Natural killer cell (primary cell): ENCODE data around the gene PHKB. TPM values are rescaled to one million over a fixed set of nuclear protein-coding genes. Genes with fewer than 3 reads are reported as not detected.

Experiments used
- ATAC-seq, 3 donors: fragments of 150-1000 bp in 2 of 3; fragments of 200-7000 bp in 1 of 3; cut with Tn5 transposase; 1 replicate in 1 of 3; 2 replicates in 2 of 3; pipeline ENCODE4 v1.10.0; 2021; ENCODE audit warnings: mild to moderate bottlenecking in 2 of 3, moderate library complexity in 2 of 3
- DNase-seq, 2 donors: peaks; one replicate each; pipeline versions ENCODE4 v3.0.0 to v3.0.0-alpha.2; 2013 to 2021; ENCODE audit warnings: mixed read lengths in 1 of 2
- H3K27ac ChIP-seq: one replicate; pipeline ENCODE4 v1.5.1; 2013; ENCODE audit warnings: mild to moderate bottlenecking, low read length
- H3K27me3 ChIP-seq: one replicate; pipeline ENCODE4 v1.6.1; 2013; ENCODE audit warnings: low read length; ENCODE audit not compliant: control insufficient read depth, insufficient read depth
- H3K36me3 ChIP-seq: one replicate; pipeline ENCODE4 v1.6.1; 2013; ENCODE audit warnings: low read length; ENCODE audit not compliant: control insufficient read depth, insufficient read depth
- H3K4me1 ChIP-seq: one replicate; pipeline ENCODE4 v1.6.1; 2013; ENCODE audit warnings: low read length; ENCODE audit not compliant: control insufficient read depth, insufficient read depth
- H3K4me3 ChIP-seq: one replicate; pipeline ENCODE4 v1.5.1; 2013; ENCODE audit warnings: low read length
- H3K9me3 ChIP-seq: one replicate; pipeline ENCODE4 v1.6.1; 2013; ENCODE audit warnings: low read length; ENCODE audit not compliant: control insufficient read depth, insufficient read depth
- H3K27ac Mint-ChIP-seq, 2 donors: one replicate each; pipeline ENCODE4 v1.8.0; 2022; ENCODE audit warnings: mild to moderate bottlenecking in 2 of 2, mixed read lengths in 2 of 2, moderate library complexity in 1 of 2
- H3K27me3 Mint-ChIP-seq, 2 donors: one replicate each; pipeline ENCODE4 v1.8.0; 2022; ENCODE audit warnings: low read depth in 2 of 2, mixed read lengths in 2 of 2
- H3K36me3 Mint-ChIP-seq: one replicate; pipeline ENCODE4 v1.8.0; 2022; ENCODE audit warnings: mixed read lengths
- H3K4me1 Mint-ChIP-seq, 2 donors: one replicate each; pipeline ENCODE4 v1.8.0; 2022; ENCODE audit warnings: mixed read lengths in 2 of 2
- H3K4me3 Mint-ChIP-seq: one replicate; pipeline ENCODE4 v1.8.0; 2022; ENCODE audit warnings: mild to moderate bottlenecking, moderate library complexity, mixed read lengths
- H3K9me3 Mint-ChIP-seq, 2 donors: one replicate each; pipeline ENCODE4 v1.8.0; 2022; ENCODE audit warnings: mixed read lengths in 2 of 2
- CTCF ChIP-seq: fragments of 200-600 bp; IDR thresholded peaks from one replicate; pipeline ENCODE4 v1.8.0; 2022; ENCODE audit warnings: antibody characterized with exemption
- WGBS: methylation state at CpG from one replicate; pipeline ENCODE4 v1.1.7; 2013; ENCODE audit warnings: missing lambda C conversion rate; ENCODE audit not compliant: insufficient coverage; 5-methylcytosine and 5-hydroxymethylcytosine counted together
- intact Hi-C: fragments of 100-400 bp; cut with micrococcal nuclease; formaldehyde crosslinking; loops from one replicate; pipeline ENCODE4 v1.14.2; 2022
- total RNA-seq, 4 donors: library from RNA; stranded (reverse); fragments of 120-200 nt in 1 of 4; gene quantifications; one replicate each; pipeline versions ENCODE4 v1.2.3 to v1.2.4, GENCODE V29; 2013 to 2022

Gene PHKB
- total RNA-seq, 3 donors from 2014 or later (not counting 1 experiment from before 2014, with no cell fraction given): 54.4 to 64.0 (median 58.5) TPM

DNA sequence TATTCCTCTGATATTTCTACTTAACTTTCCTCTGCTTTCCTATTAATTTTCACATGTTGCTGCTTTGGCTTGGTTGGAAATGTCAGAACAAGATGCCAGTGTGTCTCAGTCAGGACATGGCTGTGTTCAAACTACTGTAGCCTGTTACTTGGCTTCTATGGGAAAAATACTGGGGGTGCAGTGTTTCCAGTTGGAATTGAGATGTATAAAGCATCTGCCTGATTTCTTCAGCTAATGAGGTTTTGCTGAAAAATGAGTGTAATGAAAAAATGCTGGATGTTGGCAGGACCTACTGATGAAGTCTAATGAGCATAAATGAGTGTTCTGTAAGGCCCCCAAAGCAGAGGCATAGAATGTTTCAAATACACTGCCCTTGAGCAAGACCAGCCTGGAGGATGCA, 166.6 kb downstream of the PHKB start:
- Histone ChIP-seq H3K4me3 (no peak overlapping the region), H3K9me3 (no peaks in the 10 kb centered on the region), H3K36me3 (no peaks in the 10 kb centered on the region), H3K4me1 (no peaks in the 10 kb centered on the region), H3K27ac (no peak overlapping the region), H3K27me3 (no peaks in the 10 kb centered on the region)
- no peak for ATAC-seq
- Mint-ChIP-seq H3K9me3 (no peaks in the 10 kb centered on the region), H3K4me3 (no peak overlapping the region), H3K27me3 (no peaks in the 10 kb centered on the region), H3K27ac (no peak overlapping the region), H3K36me3 (no peaks in the 10 kb centered on the region), H3K4me1 (peaks cover 0 to 5% of the 10 kb centered on the region in 2 donors)
- no peak for DNase-seq
- intact Hi-C loops: no loop called here
- TF ChIP-seq CTCF: no peak

DNA sequence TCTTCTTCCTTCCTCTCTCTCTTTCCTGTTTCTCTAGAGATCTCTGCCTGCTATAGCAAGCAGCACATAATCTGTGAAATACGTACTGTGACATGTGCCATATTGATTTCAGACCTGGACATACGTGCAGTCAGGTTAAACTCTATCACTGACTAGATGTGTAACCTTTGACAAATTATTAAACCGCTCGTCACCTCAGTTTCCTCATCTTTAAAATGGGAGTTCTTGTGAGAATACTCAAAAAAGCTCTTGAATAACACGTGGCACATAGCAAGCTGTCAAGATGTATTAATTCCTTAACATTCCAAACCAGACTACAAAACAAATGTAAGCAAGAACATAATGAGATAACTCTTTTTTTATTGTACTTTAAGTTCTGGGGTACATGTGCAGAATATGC, 170.0 kb downstream of the PHKB start:
- Histone ChIP-seq H3K27me3 (no peaks in the 10 kb centered on the region), H3K4me1 (no peaks in the 10 kb centered on the region), H3K9me3 (no peaks in the 10 kb centered on the region), H3K36me3 (peaks cover 3% of the 10 kb centered on the region), H3K27ac (no peak overlapping the region), H3K4me3 (no peak overlapping the region)
- 98% methylated on average over 5 of the region's 5 CpGs for WGBS
- ATAC-seq: no peak
- no peak for DNase-seq
- TF ChIP-seq CTCF: no peak
- no peaks in the 10 kb centered on the region for H3K36me3 Mint-ChIP-seq
- H3K4me3 Mint-ChIP-seq: no peak overlapping the region
- no peaks in the 10 kb centered on the region for H3K9me3 Mint-ChIP-seq
- no peaks in the 10 kb centered on the region for H3K27me3 Mint-ChIP-seq
- no peak overlapping the region for H3K27ac Mint-ChIP-seq
- peaks cover 0 to 15% of the 10 kb centered on the region in 2 donors for H3K4me1 Mint-ChIP-seq
- intact Hi-C loops: no loop called here

GRCh38 chr16:47634126-47634525, 173.0 kb downstream of the PHKB start:
- Histone ChIP-seq H3K27ac (no peak overlapping the region), H3K27me3 (no peaks in the 10 kb centered on the region), H3K9me3 (no peaks in the 10 kb centered on the region), H3K4me1 (no peaks in the 10 kb centered on the region), H3K4me3 (no peak overlapping the region), H3K36me3 (peaks cover 7% of the 10 kb centered on the region)
- intact Hi-C loops: no loop called here
- Mint-ChIP-seq H3K36me3 (no peaks in the 10 kb centered on the region), H3K27me3 (no peaks in the 10 kb centered on the region), H3K27ac (no peak overlapping the region), H3K9me3 (no peaks in the 10 kb centered on the region), H3K4me3 (no peak overlapping the region), H3K4me1 (peaks cover 0 to 10% of the 10 kb centered on the region in 2 donors)
- DNase-seq (no peak), ATAC-seq (no peak)
- TF ChIP-seq CTCF: no peak
- 97% methylated on average over 1 of the region's 1 CpG for WGBS

DNA sequence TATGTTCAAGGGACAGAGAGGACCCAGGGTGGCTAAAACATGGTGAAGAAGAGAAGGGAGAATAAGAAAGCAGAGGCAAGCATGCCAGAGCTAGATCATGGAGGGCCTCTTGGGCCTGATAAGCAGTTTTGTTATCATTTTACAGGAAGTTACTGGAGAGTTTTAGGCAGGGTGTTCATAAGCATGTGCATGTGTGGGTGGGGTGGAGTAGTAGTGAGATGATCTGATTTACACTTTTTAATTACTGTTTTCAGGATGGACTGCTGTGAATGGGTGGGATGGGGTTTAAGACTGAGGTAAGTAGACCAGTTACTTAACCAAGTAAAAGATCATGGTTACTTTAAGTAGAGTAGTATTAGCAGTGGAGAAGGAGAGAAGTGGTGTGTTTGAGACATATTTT, 173.6 kb downstream of the PHKB start:
- no peak for TF ChIP-seq CTCF
- Mint-ChIP-seq H3K4me3 (no peak overlapping the region), H3K4me1 (peaks cover 0 to 10% of the 10 kb centered on the region in 2 donors), H3K27ac (no peak overlapping the region), H3K27me3 (no peaks in the 10 kb centered on the region), H3K36me3 (no peaks in the 10 kb centered on the region), H3K9me3 (no peaks in the 10 kb centered on the region)
- DNase-seq (no peak), ATAC-seq (no peak)
- Histone ChIP-seq H3K4me1 (no peaks in the 10 kb centered on the region), H3K27me3 (no peaks in the 10 kb centered on the region), H3K36me3 (peaks cover 7% of the 10 kb centered on the region), H3K27ac (no peak overlapping the region), H3K4me3 (no peak overlapping the region), H3K9me3 (no peaks in the 10 kb centered on the region)
- intact Hi-C loops: no loop called here
